A549 (cell line): ENCODE results near the gene PROX2.

Source experiments
- BHLHE40 ChIP-seq: IDR thresholded peaks from 2 replicates; pipeline ENCODE4 v1.6.1; 2012; ENCODE audit warnings: low read depth, low read length, inconsistent platforms
- CTCF ChIP-seq: fragments of >200 bp; sonication (Bioruptor Twin); formaldehyde crosslinking; IDR thresholded peaks from 3 replicates; pipeline ENCODE4 v1.5.1; 2016
- ELK1 ChIP-seq: fragments of 150-350 bp; IDR thresholded peaks from 2 replicates; pipeline ENCODE4 v1.6.1; 2014; ENCODE audit warnings: low read depth, mild to moderate bottlenecking, low read length
- JUN ChIP-seq, 2 experiments: fragments of >200 bp; sonication (Bioruptor Twin); formaldehyde crosslinking; IDR thresholded peaks; 2 replicates in 1 of 2; 3 replicates in 1 of 2; pipeline ENCODE4 v1.6.1; 2016 to 2017
- USF2 ChIP-seq: fragments of 450-650 bp; IDR thresholded peaks from 2 replicates; pipeline ENCODE4 v1.6.1; 2014; ENCODE audit warnings: antibody characterized with exemption

GRCh38 chr14:74860899-74861733, 14.8 kb downstream of the PROX2 start:
- TF ChIP-seq CTCF = peak; percentile 87
- no peak for TF ChIP-seq USF2
- TF ChIP-seq BHLHE40 = no peak
- TF ChIP-seq ELK1 = no peak
- no peak for TF ChIP-seq JUN (IDR thresholded peaks at IDR 0.05)
